LNCaP clone FGC (cell line): ENCODE data around the gene APBA3.

Source experiments
- DNase-seq: peaks from one replicate; pipeline ENCODE4 v3.0.0-alpha.2; 2011; ENCODE audit warnings: low read depth
- H3K4me3 ChIP-seq: 2 replicates; pipeline ENCODE4 v1.5.1; 2011; ENCODE audit warnings: mild to moderate bottlenecking, low read depth, low read length, control low read depth
- TF ChIP-seq, protein P1 (sequence below): IDR thresholded peaks from 2 replicates; pipeline ENCODE4 v1.5.1; 2012; ENCODE audit warnings: mild to moderate bottlenecking; ENCODE audit not compliant: control insufficient read depth, insufficient read depth; ENCODE audit errors: extremely low read depth

The APBA3 gene

GRCh38 chr19:3775374-3775711, 13.9 kb upstream of the APBA3 start:
- no peak overlapping the region for H3K4me3 ChIP-seq
- DNase-seq, result no peak
- TF ChIP-seq, protein P1, sequence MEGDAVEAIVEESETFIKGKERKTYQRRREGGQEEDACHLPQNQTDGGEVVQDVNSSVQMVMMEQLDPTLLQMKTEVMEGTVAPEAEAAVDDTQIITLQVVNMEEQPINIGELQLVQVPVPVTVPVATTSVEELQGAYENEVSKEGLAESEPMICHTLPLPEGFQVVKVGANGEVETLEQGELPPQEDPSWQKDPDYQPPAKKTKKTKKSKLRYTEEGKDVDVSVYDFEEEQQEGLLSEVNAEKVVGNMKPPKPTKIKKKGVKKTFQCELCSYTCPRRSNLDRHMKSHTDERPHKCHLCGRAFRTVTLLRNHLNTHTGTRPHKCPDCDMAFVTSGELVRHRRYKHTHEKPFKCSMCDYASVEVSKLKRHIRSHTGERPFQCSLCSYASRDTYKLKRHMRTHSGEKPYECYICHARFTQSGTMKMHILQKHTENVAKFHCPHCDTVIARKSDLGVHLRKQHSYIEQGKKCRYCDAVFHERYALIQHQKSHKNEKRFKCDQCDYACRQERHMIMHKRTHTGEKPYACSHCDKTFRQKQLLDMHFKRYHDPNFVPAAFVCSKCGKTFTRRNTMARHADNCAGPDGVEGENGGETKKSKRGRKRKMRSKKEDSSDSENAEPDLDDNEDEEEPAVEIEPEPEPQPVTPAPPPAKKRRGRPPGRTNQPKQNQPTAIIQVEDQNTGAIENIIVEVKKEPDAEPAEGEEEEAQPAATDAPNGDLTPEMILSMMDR, result no peak

DNA sequence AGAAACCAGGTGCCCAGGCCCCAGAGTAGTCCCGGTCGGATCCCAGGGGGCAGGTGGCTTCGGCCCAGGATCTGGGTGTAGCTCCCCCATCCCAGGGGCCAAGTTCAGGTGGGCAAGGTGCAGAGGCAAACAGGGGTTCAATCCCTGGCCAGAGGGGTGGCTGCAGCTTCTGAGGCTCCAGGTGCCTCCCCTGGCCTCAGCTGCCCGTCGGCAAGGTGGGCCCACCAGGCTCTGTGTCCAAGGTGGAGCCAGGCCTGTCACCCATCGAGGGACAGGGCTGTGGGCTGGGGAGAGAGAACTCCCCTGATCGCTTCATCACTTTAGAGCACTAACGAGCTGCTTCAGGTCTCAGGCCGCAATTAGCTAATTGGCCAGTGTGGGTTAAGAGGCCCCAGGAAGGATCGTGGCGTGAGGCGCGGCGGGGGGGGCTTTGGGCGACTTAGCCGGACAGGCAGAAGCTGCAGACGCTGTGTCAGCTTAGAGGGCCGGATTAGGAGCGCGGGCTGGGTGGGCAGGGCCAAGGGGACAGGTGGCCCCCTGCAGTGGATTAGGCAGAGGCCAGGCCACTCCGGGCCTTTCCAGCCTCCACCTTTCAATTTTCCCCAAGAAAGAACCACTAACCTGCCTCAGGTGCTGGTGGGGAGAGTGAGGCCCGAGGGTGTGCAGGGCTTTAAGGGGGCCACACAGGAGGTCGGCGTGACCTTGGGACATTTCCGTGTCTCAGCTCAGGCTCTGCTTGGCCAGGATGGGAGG, 13.3 kb upstream of the APBA3 start:
- TF ChIP-seq, protein P1, result no peak
- no peak overlapping the region for H3K4me3 ChIP-seq
- no peak for DNase-seq

DNA sequence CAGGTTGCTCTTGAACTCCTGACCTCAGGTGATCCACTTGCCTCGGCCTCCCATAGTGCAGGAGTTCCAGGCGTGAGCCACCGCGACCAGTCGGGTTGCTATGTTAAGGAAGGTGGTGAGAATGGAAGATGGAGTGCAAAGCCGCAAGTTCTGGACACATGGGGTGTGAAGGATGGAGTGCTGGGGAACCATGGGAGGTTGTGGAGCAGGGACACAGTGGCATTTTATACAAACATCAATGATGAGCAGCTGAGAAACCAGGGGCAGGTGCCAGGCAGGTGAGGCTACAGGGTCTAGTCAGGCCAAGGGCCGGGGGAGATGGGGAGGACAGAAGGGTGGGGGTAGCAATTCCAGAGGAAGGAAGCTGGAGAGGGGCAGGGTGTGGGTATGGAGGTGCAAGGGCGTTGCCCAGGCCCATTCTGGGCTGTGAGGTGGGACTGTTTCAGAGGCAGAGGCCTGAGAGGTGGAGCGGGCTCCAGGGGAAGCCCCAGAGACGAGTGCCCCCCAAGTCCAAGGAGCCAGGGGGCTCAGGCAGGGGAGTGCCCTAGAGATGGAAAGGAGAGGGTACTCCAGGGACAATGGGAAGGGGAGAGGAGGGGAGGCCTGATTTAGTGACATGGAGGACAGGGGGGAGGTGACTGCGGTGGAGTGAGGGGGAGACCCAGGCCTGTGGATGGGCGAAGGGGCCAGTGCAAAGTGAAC, 12.5 kb upstream of the APBA3 start:
- TF ChIP-seq, protein P1, result no peak
- DNase-seq, result no peak
- H3K4me3 ChIP-seq, result no peak overlapping the region

DNA sequence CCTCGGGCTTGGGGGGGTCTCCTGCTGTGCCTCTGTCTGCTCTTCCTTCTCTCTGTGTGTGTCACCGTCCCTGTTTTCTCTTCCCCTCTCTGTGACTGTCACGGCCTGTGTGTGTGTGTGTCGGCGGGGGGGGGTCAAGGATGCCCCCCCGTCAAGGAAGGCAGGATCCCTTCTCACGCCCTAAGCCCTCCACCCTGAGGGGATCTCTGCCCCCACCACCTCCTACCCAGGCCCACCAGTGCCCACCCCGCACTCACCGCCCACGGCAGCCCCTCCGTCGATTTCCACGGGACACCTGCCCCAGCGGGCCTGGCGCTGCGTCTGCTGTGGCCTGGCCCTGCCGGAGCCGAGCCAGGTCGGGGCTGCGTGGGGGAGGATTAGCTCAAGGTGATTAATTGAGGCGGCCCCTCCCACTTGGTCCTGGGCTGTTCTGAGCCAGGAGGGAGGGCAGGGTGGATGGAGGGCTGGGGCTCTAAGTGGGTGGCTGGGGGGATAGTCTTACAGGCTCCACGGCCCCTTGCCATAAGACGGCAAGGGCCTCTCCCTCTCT, 10.5 kb upstream of the APBA3 start, which contains the start of gene RAX2:
RAX2 (minus strand) TSS at position 323 of the 550 bp plus-strand sequence. CDS start 486 bp downstream, outside the sequence.
- H3K4me3 ChIP-seq, result no peak within 1 kb of the TSS
- TF ChIP-seq, protein P1, result no peak
- DNase-seq, result no peak

DNA sequence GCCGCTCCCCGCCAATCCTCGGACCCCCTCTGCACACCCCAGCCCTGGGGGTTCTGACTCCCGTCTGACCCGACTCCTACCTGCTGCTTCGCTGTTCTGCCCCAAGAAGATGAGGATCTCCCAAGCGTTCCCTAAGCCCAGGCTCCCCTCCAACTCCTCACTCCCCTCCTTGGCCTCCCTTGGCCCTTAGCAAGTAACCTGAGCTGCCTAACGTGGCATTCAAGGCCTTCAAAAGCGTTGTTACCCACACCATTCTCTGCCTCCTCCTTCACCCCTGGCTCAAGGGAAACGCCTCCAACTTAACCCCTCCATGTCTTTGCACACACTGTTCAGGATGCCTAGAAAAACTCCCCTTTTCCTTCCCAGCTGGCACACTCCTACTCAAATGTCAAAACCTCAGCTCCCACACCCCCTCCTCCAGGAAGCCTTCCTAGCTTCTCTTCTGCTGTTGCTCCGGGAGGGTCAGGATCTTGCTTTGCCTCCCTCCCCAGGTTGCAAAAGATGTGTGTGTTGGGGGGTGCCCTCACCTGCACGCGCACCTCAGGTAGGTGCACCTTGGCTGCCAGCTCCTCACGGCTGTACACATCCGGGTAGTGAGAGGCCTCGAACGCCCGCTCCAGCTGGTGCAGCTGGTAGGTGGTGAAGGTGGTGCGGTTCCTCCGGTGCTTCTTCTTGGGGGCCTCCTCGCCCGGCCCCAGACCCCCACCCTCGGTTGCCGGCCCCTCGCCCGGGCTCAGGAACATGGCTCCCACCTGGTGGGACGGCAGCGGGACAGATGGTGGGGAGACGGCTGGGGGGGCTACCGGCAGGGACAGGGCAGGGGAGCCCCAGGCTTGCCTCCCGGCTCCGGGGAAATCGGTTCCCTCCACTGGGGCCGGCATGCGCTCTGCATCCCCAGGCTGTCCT, 9.8 kb upstream of the APBA3 start:
- TF ChIP-seq, protein P1, result no peak
- no peak for DNase-seq
- no peak overlapping the region for H3K4me3 ChIP-seq

GRCh38 chr19:3770136-3770999, 8.9 kb upstream of the APBA3 start:
- no peak overlapping the region for H3K4me3 ChIP-seq
- DNase-seq, result no peak
- TF ChIP-seq, protein P1, result no peak
